Neutrophil (primary cell): Measurements from ENCODE around the gene HOXA9.

Experiments
- H3K27ac ChIP-seq: fragments of 200-600 bp; sonication (generic); 2 replicates; pipeline ENCODE4 v1.5.1; 2016; ENCODE audit warnings: mild to moderate bottlenecking, moderate library complexity
- H3K27me3 ChIP-seq: fragments of 200-600 bp; sonication (generic); 2 replicates; pipeline ENCODE4 v1.6.0; 2016; ENCODE audit warnings: mild to moderate bottlenecking
- H3K36me3 ChIP-seq: fragments of 200-600 bp; sonication (generic); 2 replicates; pipeline ENCODE4 v1.5.1; 2017
- H3K4me1 ChIP-seq, 2 experiments: fragments of 200-600 bp in 1 of 2; sonication (generic) in 1 of 2; 1 replicate in 1 of 2; 2 replicates in 1 of 2; pipeline versions ENCODE4 v1.5.1 to v1.6.1; 2013 to 2016; ENCODE audit warnings: low read depth in 1 of 2, low read length in 1 of 2, mild to moderate bottlenecking in 1 of 2, moderate library complexity in 1 of 2; ENCODE audit not compliant: control insufficient read depth in 1 of 2, insufficient read depth in 1 of 2
- H3K4me3 ChIP-seq, 2 experiments: fragments of 200-600 bp in 1 of 2; sonication (generic) in 1 of 2; 1 replicate in 1 of 2; 2 replicates in 1 of 2; pipeline ENCODE4 v1.5.1; 2013 to 2016; ENCODE audit warnings: low read depth in 1 of 2, low read length in 1 of 2, mild to moderate bottlenecking in 1 of 2, moderate library complexity in 1 of 2
- H3K9me3 ChIP-seq: fragments of 200-600 bp; sonication (generic); 2 replicates; pipeline ENCODE4 v1.5.1; 2016
- CTCF ChIP-seq: fragments of 200-600 bp; sonication (generic); IDR thresholded peaks from 2 replicates; pipeline ENCODE4 v1.5.1; 2016; ENCODE audit warnings: antibody characterized with exemption

The HOXA9 gene

GRCh38 chr7:27202862-27203134 lies 37.5 kb upstream of the HOXA9 start:
- Histone ChIP-seq H3K9me3 (no peaks in the 10 kb centered on the region), H3K27me3 (peaks cover 99% of the 10 kb centered on the region), H3K4me1 (peaks cover 46 to 49% of the 10 kb centered on the region in 2 experiments), H3K36me3 (no peaks in the 10 kb centered on the region), H3K4me3 (no peak overlapping the region), H3K27ac (no peak overlapping the region)
- TF ChIP-seq CTCF, result no peak

GRCh38 chr7:27202018-27202861 lies 36.9 kb upstream of the HOXA9 start:
- peak overlapping the region in 1 of 2 experiments; percentile 50 for H3K4me3 ChIP-seq
- peaks cover 46 to 49% of the 10 kb centered on the region in 2 experiments for H3K4me1 ChIP-seq
- no peak overlapping the region for H3K27ac ChIP-seq
- no peaks in the 10 kb centered on the region for H3K36me3 ChIP-seq
- no peak for TF ChIP-seq CTCF
- no peaks in the 10 kb centered on the region for H3K9me3 ChIP-seq
- peaks cover 99% of the 10 kb centered on the region for H3K27me3 ChIP-seq

- Histone ChIP-seq H3K27ac (no peak overlapping the region), H3K27me3 (peaks cover 99% of the 10 kb centered on the region), H3K36me3 (no peaks in the 10 kb centered on the region), H3K4me1 (peaks cover 46 to 49% of the 10 kb centered on the region in 2 experiments), H3K9me3 (no peaks in the 10 kb centered on the region), H3K4me3 (peak overlapping the region; percentile 38 to 50)
- TF ChIP-seq CTCF, result no peak
These were observed 36.3 kb upstream of the HOXA9 start for GRCh38 chr7:27201580-27202017.

GRCh38 chr7:27200761-27201579 lies 35.6 kb upstream of the HOXA9 start:
- Histone ChIP-seq H3K27ac (no peak overlapping the region), H3K4me1 (peaks cover 46 to 49% of the 10 kb centered on the region in 2 experiments), H3K36me3 (no peaks in the 10 kb centered on the region), H3K9me3 (no peaks in the 10 kb centered on the region), H3K27me3 (peaks cover 99% of the 10 kb centered on the region), H3K4me3 (peak overlapping the region; percentile 38 to 50)
- TF ChIP-seq CTCF, result no peak

GRCh38 chr7:27199849-27200760 lies 34.8 kb upstream of the HOXA9 start, which contains the start of gene HOXA13:
Gene HOXA13 (minus strand): TSS chr7:27200091. CDS start chr7:27200077, 14 bp downstream.
- no peak for TF ChIP-seq CTCF
- H3K27me3 ChIP-seq, result peaks cover 99% of the 10 kb centered on the region
- H3K9me3 ChIP-seq, result no peaks in the 10 kb centered on the region
- peak within 1 kb of the TSS; percentile 38 to 50 for H3K4me3 ChIP-seq
- H3K27ac ChIP-seq, result no peak within 1 kb of the TSS
- H3K4me1 ChIP-seq, result peaks cover 40 to 48% of the 10 kb centered on the region in 2 experiments
- H3K36me3 ChIP-seq, result no peaks in the 10 kb centered on the region
